ENCODE data around the gene LRIG1.

Gene LRIG1

GRCh38 chr3:66383023-66383422, 117.8 kb downstream of the LRIG1 start:
- Histone ChIP-seq H3K36me3 (ENCODE audit: control insufficient read depth in 4 of 4, insufficient read depth in 4 of 4, low read length in 3 of 4) (peaks cover 24 to 81% (median 62%) of the 10 kb centered on the region in 4 experiments), H3K9me3 (ENCODE audit: control extremely low read depth in 1 of 5, control insufficient read depth in 4 of 5, insufficient read depth in 2 of 5, low read depth in 1 of 5, low read length in 4 of 5) (peaks cover 0 to 11% (median 9%) of the 10 kb centered on the region in 5 experiments), H3K27ac (ENCODE audit: insufficient read depth in 1 of 2, low read depth in 1 of 2, low read length in 2 of 2, poor library complexity in 1 of 2, severe bottlenecking in 2 of 2) (no peak overlapping the region), H3K4me3 (ENCODE audit: control insufficient read depth in 1 of 7, extremely low read depth in 1 of 7, insufficient read depth in 4 of 7, low read depth in 2 of 7, low read length in 6 of 7) (no peak overlapping the region), H3K4me1 (ENCODE audit: control extremely low read depth in 1 of 4, control insufficient read depth in 4 of 4, insufficient read depth in 4 of 4, low read length in 3 of 4) (no peaks in the 10 kb centered on the region), H3K27me3 (replicated peaks in 2 of 5; ENCODE audit: control insufficient read depth in 4 of 5, insufficient read depth in 5 of 5, low read length in 4 of 5) (no peaks in the 10 kb centered on the region)
- POLR2A ChIA-PET, result no interaction called here
- CTCF ChIA-PET, result interaction anchor here (0.5 to 1.2 kb wide), 2 partner anchors 25 to 132 kb away, joined by 3 read pairs; no protein-coding TSS in a partner anchor
- 98% methylated on average over 18 of the region's 18 CpGs for WGBS (ENCODE audit: insufficient coverage)
- no peak for DNase-seq

DNA sequence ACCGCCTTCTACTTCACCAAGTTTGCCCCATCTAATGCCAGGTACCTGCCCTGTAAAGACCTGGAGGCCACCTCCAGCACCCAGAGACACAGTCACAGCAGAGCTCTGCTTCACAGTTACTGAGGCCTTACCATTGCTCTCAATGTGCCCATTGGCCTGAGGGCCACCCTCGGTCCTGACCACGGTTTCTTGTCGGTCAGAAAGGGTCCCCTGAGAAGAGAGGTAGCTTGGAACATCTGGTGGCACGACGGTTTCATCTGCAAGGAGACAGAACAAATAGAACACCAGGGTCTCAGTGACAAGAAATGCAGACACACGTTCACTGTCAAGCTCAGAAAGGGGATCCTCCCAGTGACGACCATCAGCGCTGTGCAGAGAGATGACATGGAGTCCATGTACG, 118.7 kb downstream of the LRIG1 start:
- H3K27me3 ChIP-seq (replicated peaks in 2 of 5; ENCODE audit: control insufficient read depth in 4 of 5, insufficient read depth in 5 of 5, low read length in 4 of 5), result no peaks in the 10 kb centered on the region
- CTCF ChIA-PET, result interaction anchor here (1.0 to 1.2 kb wide), 3 partner anchors 9 to 440 kb away, joined by 3 read pairs; no protein-coding TSS in a partner anchor
- peaks cover 0 to 11% (median 9%) of the 10 kb centered on the region in 5 experiments for H3K9me3 ChIP-seq (ENCODE audit: control extremely low read depth in 1 of 5, control insufficient read depth in 4 of 5, insufficient read depth in 2 of 5, low read depth in 1 of 5, low read length in 4 of 5)
- H3K36me3 ChIP-seq (ENCODE audit: control insufficient read depth in 4 of 4, insufficient read depth in 4 of 4, low read length in 3 of 4), result peaks cover 24 to 83% (median 66%) of the 10 kb centered on the region in 4 experiments
- over 99% methylated on average over 10 of the region's 10 CpGs for WGBS (ENCODE audit: insufficient coverage)
- H3K4me3 ChIP-seq (ENCODE audit: control insufficient read depth in 1 of 7, extremely low read depth in 1 of 7, insufficient read depth in 4 of 7, low read depth in 2 of 7, low read length in 6 of 7), result no peak overlapping the region
- no peaks in the 10 kb centered on the region for H3K4me1 ChIP-seq (ENCODE audit: control extremely low read depth in 1 of 4, control insufficient read depth in 4 of 4, insufficient read depth in 4 of 4, low read length in 3 of 4)
- DNase-seq, result no peak
- POLR2A ChIA-PET, result no interaction called here
- H3K27ac ChIP-seq (ENCODE audit: insufficient read depth in 1 of 2, low read depth in 1 of 2, low read length in 2 of 2, poor library complexity in 1 of 2, severe bottlenecking in 2 of 2), result no peak overlapping the region

GRCh38 chr3:66381626-66382025, 119.2 kb downstream of the LRIG1 start:
- Histone ChIP-seq H3K27ac (ENCODE audit: insufficient read depth in 1 of 2, low read depth in 1 of 2, low read length in 2 of 2, poor library complexity in 1 of 2, severe bottlenecking in 2 of 2) (no peak overlapping the region), H3K36me3 (ENCODE audit: control insufficient read depth in 4 of 4, insufficient read depth in 4 of 4, low read length in 3 of 4) (peaks cover 24 to 81% (median 66%) of the 10 kb centered on the region in 4 experiments), H3K4me1 (ENCODE audit: control extremely low read depth in 1 of 4, control insufficient read depth in 4 of 4, insufficient read depth in 4 of 4, low read length in 3 of 4) (no peaks in the 10 kb centered on the region), H3K27me3 (replicated peaks in 2 of 5; ENCODE audit: control insufficient read depth in 4 of 5, insufficient read depth in 5 of 5, low read length in 4 of 5) (no peaks in the 10 kb centered on the region), H3K9me3 (ENCODE audit: control extremely low read depth in 1 of 5, control insufficient read depth in 4 of 5, insufficient read depth in 2 of 5, low read depth in 1 of 5, low read length in 4 of 5) (peaks cover 0 to 11% (median 9%) of the 10 kb centered on the region in 5 experiments), H3K4me3 (ENCODE audit: control insufficient read depth in 1 of 7, extremely low read depth in 1 of 7, insufficient read depth in 4 of 7, low read depth in 2 of 7, low read length in 6 of 7) (no peak overlapping the region)
- DNase-seq, result no peak
- CTCF ChIA-PET, result interaction anchor here (1.0 to 1.2 kb wide), 2 partner anchors 9 to 441 kb away, joined by 3 read pairs; no protein-coding TSS in a partner anchor
- POLR2A ChIA-PET, result no interaction called here
- 94% methylated on average over 7 of the region's 7 CpGs for WGBS (ENCODE audit: insufficient coverage)

- H3K4me3 ChIP-seq (ENCODE audit: control insufficient read depth in 1 of 7, extremely low read depth in 1 of 7, insufficient read depth in 4 of 7, low read depth in 2 of 7, low read length in 6 of 7), result no peak overlapping the region
- WGBS (ENCODE audit: insufficient coverage), result 97% methylated on average over 20 of the region's 26 CpGs
- H3K27ac ChIP-seq (ENCODE audit: insufficient read depth in 1 of 2, low read depth in 1 of 2, low read length in 2 of 2, poor library complexity in 1 of 2, severe bottlenecking in 2 of 2), result no peak overlapping the region
- peaks cover 25 to 75% (median 58%) of the 10 kb centered on the region in 4 experiments for H3K36me3 ChIP-seq (ENCODE audit: control insufficient read depth in 4 of 4, insufficient read depth in 4 of 4, low read length in 3 of 4)
- ChIA-PET POLR2A (interaction anchor here (0.9 kb wide), 1 partner anchor 37 kb away, joined by 3 read pairs; no protein-coding TSS in a partner anchor), CTCF (interaction anchor here (0.9 kb wide), 1 partner anchor 27 kb away, joined by 3 read pairs; no protein-coding TSS in a partner anchor)
- H3K27me3 ChIP-seq (replicated peaks in 2 of 5; ENCODE audit: control insufficient read depth in 4 of 5, insufficient read depth in 5 of 5, low read length in 4 of 5), result no peaks in the 10 kb centered on the region
- H3K4me1 ChIP-seq (ENCODE audit: control extremely low read depth in 1 of 4, control insufficient read depth in 4 of 4, insufficient read depth in 4 of 4, low read length in 3 of 4), result no peaks in the 10 kb centered on the region
- peaks cover 0 to 9% (median 7%) of the 10 kb centered on the region in 5 experiments for H3K9me3 ChIP-seq (ENCODE audit: control extremely low read depth in 1 of 5, control insufficient read depth in 4 of 5, insufficient read depth in 2 of 5, low read depth in 1 of 5, low read length in 4 of 5)
- no peak for DNase-seq
These were observed 120.5 kb downstream of the LRIG1 start for GRCh38 chr3:66380200-66380932.

- ChIA-PET CTCF (interaction anchor here (0.9 to 1.0 kb wide), 2 partner anchors 28 to 443 kb away, joined by 3 read pairs; no protein-coding TSS in a partner anchor), POLR2A (interaction anchor here (0.9 kb wide), 1 partner anchor 36 kb away, joined by 3 read pairs; no protein-coding TSS in a partner anchor)
- no peak for DNase-seq
- Histone ChIP-seq H3K27me3 (replicated peaks in 2 of 5; ENCODE audit: control insufficient read depth in 4 of 5, insufficient read depth in 5 of 5, low read length in 4 of 5) (no peaks in the 10 kb centered on the region), H3K27ac (ENCODE audit: insufficient read depth in 1 of 2, low read depth in 1 of 2, low read length in 2 of 2, poor library complexity in 1 of 2, severe bottlenecking in 2 of 2) (no peak overlapping the region), H3K9me3 (ENCODE audit: control extremely low read depth in 1 of 5, control insufficient read depth in 4 of 5, insufficient read depth in 2 of 5, low read depth in 1 of 5, low read length in 4 of 5) (peaks cover 0 to 4% (median 0%) of the 10 kb centered on the region in 5 experiments), H3K36me3 (ENCODE audit: control insufficient read depth in 4 of 4, insufficient read depth in 4 of 4, low read length in 3 of 4) (peaks cover 22 to 67% (median 50%) of the 10 kb centered on the region in 4 experiments), H3K4me3 (ENCODE audit: control insufficient read depth in 1 of 7, extremely low read depth in 1 of 7, insufficient read depth in 4 of 7, low read depth in 2 of 7, low read length in 6 of 7) (no peak overlapping the region), H3K4me1 (ENCODE audit: control extremely low read depth in 1 of 4, control insufficient read depth in 4 of 4, insufficient read depth in 4 of 4, low read length in 3 of 4) (no peaks in the 10 kb centered on the region)
- 100% methylated on average over 4 of the region's 9 CpGs for WGBS (ENCODE audit: insufficient coverage)
These were observed 121.3 kb downstream of the LRIG1 start for GRCh38 chr3:66379565-66379964.

DNA sequence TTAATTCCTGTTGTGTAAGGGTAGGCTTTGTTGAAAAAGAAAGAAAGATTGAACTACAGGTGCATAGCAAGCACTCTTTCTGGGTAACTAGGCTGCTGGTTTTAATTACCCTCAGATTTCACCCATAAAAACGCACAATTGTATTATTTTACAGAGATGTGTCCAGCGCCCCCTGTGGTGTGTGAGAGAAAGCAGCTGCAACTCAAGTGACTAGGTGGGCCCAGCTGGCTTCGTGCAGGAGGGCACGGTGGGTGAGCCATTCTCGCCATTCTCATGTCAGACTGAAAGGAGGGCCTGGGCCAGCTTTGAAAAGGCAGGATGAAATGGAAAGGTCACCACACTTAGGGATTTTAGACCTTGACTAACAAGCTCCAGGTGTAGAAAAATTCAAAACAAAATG, 122.6 kb downstream of the LRIG1 start:
- H3K9me3 ChIP-seq (ENCODE audit: control extremely low read depth in 1 of 5, control insufficient read depth in 4 of 5, insufficient read depth in 2 of 5, low read depth in 1 of 5, low read length in 4 of 5), result peaks cover 0 to 2% (median 0%) of the 10 kb centered on the region in 5 experiments
- peak; percentile 3 to 24 (median 11) for DNase-seq
- 93% methylated on average over 4 of the region's 5 CpGs for WGBS (ENCODE audit: insufficient coverage)
- ChIA-PET POLR2A (no interaction called here), CTCF (interaction anchor here (0.9 to 1.8 kb wide), 4 partner anchors 12 to 20 kb away, joined by 3 to 5 read pairs (median 4); no protein-coding TSS in a partner anchor)
- no peak overlapping the region for H3K4me3 ChIP-seq (ENCODE audit: control insufficient read depth in 1 of 7, extremely low read depth in 1 of 7, insufficient read depth in 4 of 7, low read depth in 2 of 7, low read length in 6 of 7)
- H3K4me1 ChIP-seq (ENCODE audit: control extremely low read depth in 1 of 4, control insufficient read depth in 4 of 4, insufficient read depth in 4 of 4, low read length in 3 of 4), result no peaks in the 10 kb centered on the region
- H3K27ac ChIP-seq (ENCODE audit: insufficient read depth in 1 of 2, low read depth in 1 of 2, low read length in 2 of 2, poor library complexity in 1 of 2, severe bottlenecking in 2 of 2), result no peak overlapping the region
- H3K36me3 ChIP-seq (ENCODE audit: control insufficient read depth in 4 of 4, insufficient read depth in 4 of 4, low read length in 3 of 4), result peaks cover 15 to 56% (median 44%) of the 10 kb centered on the region in 4 experiments
- no peaks in the 10 kb centered on the region for H3K27me3 ChIP-seq (replicated peaks in 2 of 5; ENCODE audit: control insufficient read depth in 4 of 5, insufficient read depth in 5 of 5, low read length in 4 of 5)

DNA sequence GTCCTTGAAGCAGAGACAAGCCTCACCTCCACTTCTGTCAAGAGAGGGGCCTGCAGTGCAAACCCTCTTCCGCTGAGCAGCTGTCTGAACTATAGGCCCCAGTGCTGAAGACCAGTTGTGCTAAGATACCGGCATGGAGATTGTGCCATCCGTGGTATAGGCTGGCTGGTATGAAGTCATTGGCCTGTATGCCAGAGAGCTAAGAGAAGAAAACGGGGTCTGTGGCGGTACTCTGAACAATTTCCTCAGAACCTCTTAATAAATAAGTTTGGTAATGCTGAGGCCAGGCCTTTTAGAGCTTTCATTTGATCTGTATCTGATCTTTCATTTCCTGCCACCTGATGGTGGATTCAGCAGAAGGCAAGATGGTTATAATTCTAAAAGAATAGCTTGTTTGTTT, 123.0 kb downstream of the LRIG1 start:
- no peak overlapping the region for H3K4me3 ChIP-seq (ENCODE audit: control insufficient read depth in 1 of 7, extremely low read depth in 1 of 7, insufficient read depth in 4 of 7, low read depth in 2 of 7, low read length in 6 of 7)
- WGBS (ENCODE audit: insufficient coverage), result 100% methylated on average over 2 of the region's 5 CpGs
- DNase-seq, result no peak
- ChIA-PET POLR2A (no interaction called here), CTCF (interaction anchor here (0.9 to 1.8 kb wide), 4 partner anchors 11 to 20 kb away, joined by 3 to 5 read pairs (median 4); no protein-coding TSS in a partner anchor)
- H3K27ac ChIP-seq (ENCODE audit: insufficient read depth in 1 of 2, low read depth in 1 of 2, low read length in 2 of 2, poor library complexity in 1 of 2, severe bottlenecking in 2 of 2), result no peak overlapping the region
- peaks cover 15 to 51% (median 41%) of the 10 kb centered on the region in 4 experiments for H3K36me3 ChIP-seq (ENCODE audit: control insufficient read depth in 4 of 4, insufficient read depth in 4 of 4, low read length in 3 of 4)
- peaks cover 0 to under 1% (median 0%) of the 10 kb centered on the region in 5 experiments for H3K9me3 ChIP-seq (ENCODE audit: control extremely low read depth in 1 of 5, control insufficient read depth in 4 of 5, insufficient read depth in 2 of 5, low read depth in 1 of 5, low read length in 4 of 5)
- no peaks in the 10 kb centered on the region for H3K27me3 ChIP-seq (replicated peaks in 2 of 5; ENCODE audit: control insufficient read depth in 4 of 5, insufficient read depth in 5 of 5, low read length in 4 of 5)
- H3K4me1 ChIP-seq (ENCODE audit: control extremely low read depth in 1 of 4, control insufficient read depth in 4 of 4, insufficient read depth in 4 of 4, low read length in 3 of 4), result no peaks in the 10 kb centered on the region
